H1 (cell line): ENCODE results near the gene SCD. TPM values are rescaled to one million over a fixed set of nuclear protein-coding genes. Genes with fewer than 3 reads are reported as not detected.

Source experiments
- CTCF ChIA-PET: fragments of 300-600 bp; sonication (Branson Sonifier 250); formaldehyde crosslinking; loops from one replicate; lab custom pipeline; 2021; ENCODE audit not compliant: partially characterized antibody; lab: Charles Lee
- POLR2A ChIA-PET: fragments of 300-600 bp; sonication (Branson Sonifier 250); formaldehyde crosslinking; loops from one replicate; lab custom pipeline; 2021; ENCODE audit warnings: inconsistent platforms; ENCODE audit not compliant: partially characterized antibody; lab: Charles Lee
- DNase-seq, 2 experiments: peaks; one replicate each; pipeline versions ENCODE4 v3.0.0 to v3.0.0-alpha.2; 2010 to 2022; ENCODE audit warnings: low spot score in 2 of 2, low read depth in 1 of 2, mixed read lengths in 1 of 2
- FAIRE-seq: peaks from 2 replicates; lab custom pipeline; 2011; peaks lifted over from hg19 to GRCh38; lab: Jason Lieb, UNC
- H2AFZ ChIP-seq: 2 replicates; pipeline ENCODE4 v1.8.1; 2012; ENCODE audit warnings: low read length, inconsistent platforms
- H2AK5ac ChIP-seq: 2 replicates; pipeline ENCODE4 v1.6.1; 2013; ENCODE audit warnings: low read depth, low read length
- H2BK120ac ChIP-seq: replicated peaks from 2 replicates; pipeline ENCODE3; 2013; ENCODE audit warnings: low read depth, low read length, inconsistent platforms
- H2BK12ac ChIP-seq: 2 replicates; pipeline ENCODE4 v1.6.1; 2013; ENCODE audit warnings: low read depth, low read length
- H2BK15ac ChIP-seq: 2 replicates; pipeline ENCODE4 v1.6.1; 2013; ENCODE audit warnings: low read length
- H2BK20ac ChIP-seq: 2 replicates; pipeline ENCODE4 v1.6.1; 2013; ENCODE audit warnings: low read length
- H2BK5ac ChIP-seq: 2 replicates; pipeline ENCODE4 v1.6.1; 2013; ENCODE audit warnings: low read depth, low read length
- H3K14ac ChIP-seq: 2 replicates; pipeline ENCODE4 v1.6.1; 2013; ENCODE audit warnings: inconsistent platforms; ENCODE audit not compliant: insufficient read length
- H3K18ac ChIP-seq: 2 replicates; pipeline ENCODE4 v1.6.1; 2013; ENCODE audit warnings: low read length; ENCODE audit errors: extremely low read depth
- H3K23ac ChIP-seq: 2 replicates; pipeline ENCODE4 v1.6.1; 2013; ENCODE audit warnings: inconsistent platforms; ENCODE audit not compliant: insufficient read length
- H3K23me2 ChIP-seq: 2 replicates; pipeline ENCODE4 v1.6.1; 2013; ENCODE audit warnings: low read depth, low read length
- H3K27ac ChIP-seq: 2 replicates; pipeline ENCODE4 v1.6.1; 2011; ENCODE audit warnings: low read depth, low read length, inconsistent platforms
- H3K27me3 ChIP-seq, 4 experiments: replicated peaks in 1 of 4; 1 replicate in 1 of 4; 2 replicates in 3 of 4; pipeline versions ENCODE4 v1.6.1 to v1.8.1; 2011 to 2013; ENCODE audit warnings: low read length in 3 of 4, mild to moderate bottlenecking in 3 of 4, inconsistent platforms in 2 of 4, mixed read lengths in 2 of 4, moderate library complexity in 1 of 4; ENCODE audit not compliant: control insufficient read depth in 3 of 4, insufficient read depth in 3 of 4; ENCODE audit errors: extremely low read depth in 1 of 4
- H3K36me3 ChIP-seq, 4 experiments: 2 replicates each; pipeline versions ENCODE4 v1.6.1 to v1.8.1; 2011 to 2013; ENCODE audit warnings: mild to moderate bottlenecking in 4 of 4, low read length in 3 of 4, moderate library complexity in 2 of 4, control low read depth in 1 of 4, inconsistent platforms in 1 of 4; ENCODE audit not compliant: insufficient read depth in 4 of 4, control insufficient read depth in 2 of 4
- H3K4ac ChIP-seq: replicated peaks from 2 replicates; pipeline ENCODE3; 2013; ENCODE audit warnings: low read length, low read depth, mixed read lengths, inconsistent platforms; ENCODE audit not compliant: insufficient read length
- H3K4me1 ChIP-seq, 4 experiments: replicated peaks in 1 of 4; 1 replicate in 1 of 4; 2 replicates in 3 of 4; pipeline versions ENCODE4 v1.6.1 to v1.8.1; 2011 to 2013; ENCODE audit warnings: low read length in 3 of 4, inconsistent platforms in 2 of 4, mixed read lengths in 1 of 4; ENCODE audit not compliant: insufficient read depth in 4 of 4, control insufficient read depth in 3 of 4
- H3K4me2 ChIP-seq, 2 experiments: 2 replicates each; pipeline versions ENCODE4 v1.6.1 to v1.8.1; 2011 to 2013; ENCODE audit warnings: low read depth in 2 of 2, low read length in 2 of 2, control low read depth in 1 of 2, inconsistent platforms in 1 of 2, mild to moderate bottlenecking in 1 of 2; ENCODE audit not compliant: insufficient read depth in 1 of 2
- H3K4me3 ChIP-seq, 4 experiments: fragments of 200-600, 300-600 bp in 1 of 4; sonication (generic), shearing (Covaris generic), sonication (Bioruptor Twin) in 1 of 4; 2 replicates each; pipeline versions ENCODE4 v1.5.1 to v1.8.1; 2011 to 2016; ENCODE audit warnings: low read length in 4 of 4, low read depth in 3 of 4, control low read depth in 2 of 4, inconsistent platforms in 2 of 4, mild to moderate bottlenecking in 2 of 4, mixed read lengths in 1 of 4, moderate library complexity in 1 of 4; ENCODE audit not compliant: insufficient read depth in 2 of 4; ENCODE audit errors: extremely low read depth in 1 of 4
- H3K56ac ChIP-seq: replicated peaks from 2 replicates; pipeline ENCODE3; 2013; ENCODE audit warnings: low read depth, mild to moderate bottlenecking, mixed read lengths, low read length, inconsistent platforms; ENCODE audit not compliant: insufficient read length
- H3K79me1 ChIP-seq: 2 replicates; pipeline ENCODE4 v1.6.1; 2013; ENCODE audit warnings: low read depth, low read length, control low read depth
- H3K79me2 ChIP-seq, 2 experiments: 2 replicates each; pipeline versions ENCODE4 v1.6.1 to v1.8.1; 2012 to 2013; ENCODE audit warnings: low read length in 2 of 2, mild to moderate bottlenecking in 2 of 2, inconsistent platforms in 1 of 2; ENCODE audit not compliant: insufficient read depth in 2 of 2, control insufficient read depth in 1 of 2
- H3K9ac ChIP-seq, 4 experiments: replicated peaks in 1 of 4; 1 replicate in 1 of 4; 2 replicates in 3 of 4; pipeline versions ENCODE4 v1.6.1 to v1.8.1; 2011 to 2013; ENCODE audit warnings: low read depth in 3 of 4, low read length in 3 of 4, control low read depth in 2 of 4, mild to moderate bottlenecking in 2 of 4, moderate library complexity in 2 of 4, inconsistent platforms in 1 of 4; ENCODE audit errors: extremely low read depth in 1 of 4
- H3K9me3 ChIP-seq, 2 experiments: 2 replicates each; pipeline versions ENCODE4 v1.6.1 to v1.8.1; 2012 to 2013; ENCODE audit warnings: mild to moderate bottlenecking in 2 of 2, moderate library complexity in 2 of 2, control low read depth in 1 of 2, inconsistent platforms in 1 of 2, low read depth in 1 of 2, low read length in 1 of 2, mixed read lengths in 1 of 2; ENCODE audit not compliant: insufficient read depth in 2 of 2
- H4K20me1 ChIP-seq, 2 experiments: replicated peaks in 1 of 2; 2 replicates each; pipeline versions ENCODE3 to v1.8.1; 2011 to 2013; ENCODE audit warnings: inconsistent platforms in 2 of 2, low read length in 2 of 2, mild to moderate bottlenecking in 1 of 2; ENCODE audit not compliant: insufficient read depth in 2 of 2, control insufficient read depth in 1 of 2
- H4K5ac ChIP-seq: 2 replicates; pipeline ENCODE4 v1.6.1; 2013; ENCODE audit warnings: low read length, low read depth, mixed read lengths, inconsistent platforms; ENCODE audit not compliant: insufficient read length
- H4K8ac ChIP-seq: 2 replicates; pipeline ENCODE4 v1.8.0; 2013; ENCODE audit warnings: mild to moderate bottlenecking, moderate library complexity, low read length, inconsistent platforms; ENCODE audit not compliant: insufficient read depth; ENCODE audit errors: extremely low read depth
- H4K91ac ChIP-seq: replicated peaks from 2 replicates; pipeline ENCODE3; 2013; ENCODE audit warnings: low read length, mixed read lengths, inconsistent platforms; ENCODE audit not compliant: insufficient read length
- BCL11A ChIP-seq, 2 experiments: IDR thresholded peaks; one replicate each; pipeline ENCODE4 v1.6.1; 2011; ENCODE audit warnings: low read depth in 2 of 2, low read length in 2 of 2, mild to moderate bottlenecking in 2 of 2
- GTF2F1 ChIP-seq: IDR thresholded peaks from 2 replicates; pipeline ENCODE4 v1.6.1; 2012; ENCODE audit warnings: low read depth, low read length, improper control_type of control experiment, borderline replicate concordance
- MAFK ChIP-seq: IDR thresholded peaks from 2 replicates; pipeline ENCODE4 v1.6.1; 2012; ENCODE audit warnings: low read depth, mild to moderate bottlenecking, improper control_type of control experiment, low read length
- PHF8 ChIP-seq: fragments of 200-600 bp; sonication (generic); conservative IDR thresholded peaks from 2 replicates; pipeline ENCODE4 v1.7.1; 2012; ENCODE audit warnings: low read depth, mild to moderate bottlenecking, inconsistent platforms, low read length, moderate library complexity
- RNF2 ChIP-seq: fragments of 200-900, 300-1000 bp; sonication (generic); IDR thresholded peaks from 2 replicates; pipeline ENCODE4 v1.7.1; 2016; ENCODE audit warnings: borderline replicate concordance, low read depth, mild to moderate bottlenecking, antibody characterized with exemption, low read length; ENCODE audit not compliant: poor library complexity, severe bottlenecking; ENCODE audit errors: missing control alignments
- SP1 ChIP-seq: IDR thresholded peaks from 2 replicates; pipeline ENCODE4 v1.6.1; 2011; ENCODE audit warnings: low read depth, low read length
- SP2 ChIP-seq: IDR thresholded peaks from 2 replicates; pipeline ENCODE4 v1.6.1; 2012; ENCODE audit warnings: mild to moderate bottlenecking, low read length, inconsistent platforms
- SP4 ChIP-seq: IDR thresholded peaks from 2 replicates; pipeline ENCODE4 v1.6.1; 2012; ENCODE audit warnings: low read length, inconsistent platforms
- SRF ChIP-seq: IDR thresholded peaks from 2 replicates; pipeline ENCODE4 v1.6.1; 2011; ENCODE audit warnings: mild to moderate bottlenecking, low read depth, low read length, moderate library complexity
- TCF12 ChIP-seq: IDR thresholded peaks from 2 replicates; pipeline ENCODE4 v1.6.1; 2011; ENCODE audit warnings: low read depth, mild to moderate bottlenecking, low read length
- TEAD4 ChIP-seq: IDR thresholded peaks from 2 replicates; pipeline ENCODE4 v1.6.1; 2012; ENCODE audit warnings: low read depth, low read length, inconsistent platforms, mixed read lengths
- WGBS, 2 experiments: shearing (Covaris generic) in 1 of 2; methylation state at CpG; one replicate each; pipeline versions ENCODE4 v1.1.6 to v1.1.7; 2013 to 2015; ENCODE audit warnings: low lambda C conversion rate in 2 of 2, mixed read lengths in 2 of 2, inconsistent platforms in 1 of 2, low coverage in 1 of 2, missing lambda C conversion rate in 1 of 2; ENCODE audit not compliant: insufficient replicate concordance in 2 of 2, insufficient coverage in 1 of 2, insufficient read length in 1 of 2; ENCODE audit errors: extremely low coverage in 1 of 2, missing lambda C conversion rate in 1 of 2; 5-methylcytosine and 5-hydroxymethylcytosine counted together
- polyA plus RNA-seq, 7 experiments: library from polyadenylated mRNA; depleted of rRNA in 3 of 7; stranded (reverse) in 5 of 7; unstranded in 2 of 7; fragments of >200 nt in 5 of 7; fragments of 200-250 nt in 2 of 7; gene quantifications; 1 replicate in 5 of 7; 2 replicates in 1 of 7; 4 replicates in 1 of 7; pipeline versions ENCODE4 v1.2.1 to v1.2.3, GENCODE V29; 2011 to 2013; ENCODE audit warnings: missing spikeins in 2 of 7, mixed read lengths in 2 of 7
- total RNA-seq: library from RNA; stranded (reverse); fragmentation: NEBNext Ultra II Directional; extraction: Animal tissue kit (Norgen Biotek cat#: 25700); gene quantifications from 2 replicates; pipeline ENCODE4 v1.2.1, GENCODE V29; 2021
- TF ChIP-seq, protein P1 (sequence below), 3 experiments: IDR thresholded peaks; 1 replicate in 2 of 3; 2 replicates in 1 of 3; pipeline versions ENCODE4 v1.5.1 to v1.6.1; 2011; ENCODE audit warnings: low read length in 3 of 3, mild to moderate bottlenecking in 3 of 3, inconsistent platforms in 2 of 3, low read depth in 1 of 3, moderate library complexity in 1 of 3; ENCODE audit not compliant: insufficient read depth in 1 of 3; ENCODE audit errors: control extremely low read depth in 1 of 3

Gene SCD
- total and polyA plus RNA-seq, 2 of the 8 experiments (the other 6 are each of a cell fraction or from before 2014, with no cell fraction given): 397 to 621 TPM

DNA sequence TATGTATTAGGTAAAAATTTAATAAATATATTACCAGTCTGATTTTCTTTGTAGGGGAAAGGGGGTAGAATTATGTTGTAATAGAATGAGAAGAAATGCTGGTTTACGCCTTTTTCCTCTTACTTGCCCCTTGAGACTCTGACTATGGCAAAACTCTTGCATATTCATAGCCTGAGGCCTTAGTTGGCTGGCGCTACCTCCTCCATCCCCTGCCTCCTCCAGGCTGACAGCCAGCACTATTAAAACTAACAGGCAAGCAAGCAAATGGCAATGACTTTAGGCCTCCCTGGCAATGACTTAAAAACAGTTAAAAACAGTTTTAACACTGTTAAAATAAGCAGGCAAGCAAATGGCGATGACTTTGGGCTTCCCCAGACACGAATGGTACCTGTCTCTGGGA lies 31.4 kb upstream of the SCD start:
- Histone ChIP-seq H2BK5ac (no peak overlapping the region), H3K4me3 (no peak overlapping the region), H3K23ac (no peak overlapping the region), H4K91ac (no peak overlapping the region), H2BK12ac (no peak overlapping the region), H3K79me2 (no peaks in the 10 kb centered on the region), H3K27me3 (no peaks in the 10 kb centered on the region; a peak in 1 of 7 replicates), H2AK5ac (no peak overlapping the region), H3K4me1 (no peaks in the 10 kb centered on the region), H2BK120ac (no peak overlapping the region), H4K20me1 (no peaks in the 10 kb centered on the region), H2BK20ac (no peak overlapping the region), H3K79me1 (no peaks in the 10 kb centered on the region), H3K18ac (no peak overlapping the region), H3K9me3 (no peaks in the 10 kb centered on the region), H3K9ac (no peak overlapping the region), H3K4ac (no peak overlapping the region), H3K23me2 (no peaks in the 10 kb centered on the region), H4K5ac (no peak overlapping the region), H3K27ac (no peak overlapping the region), H3K56ac (no peak overlapping the region), H3K4me2 (no peak overlapping the region), H2BK15ac (no peak overlapping the region), H3K14ac (no peak overlapping the region), H3K36me3 (no peaks in the 10 kb centered on the region), H4K8ac (no peak overlapping the region), H2AFZ (0 out of 2 replicates have a peak overlapping the region, but pooled peaks have one; percentile 40)
- ChIA-PET CTCF (interaction anchor here (2.9 kb wide), 1 partner anchor 11 kb away, joined by 12 read pairs; no protein-coding TSS in a partner anchor), POLR2A (interaction anchor here (0.8 kb wide), 1 partner anchor 15 kb away, joined by 4 read pairs; no protein-coding TSS in a partner anchor)
- 79% methylated on average over 4 of the region's 4 CpGs; no CpG with 5 or more reads in 1 of the 2 experiments for WGBS, 2 experiments
- no peak for DNase-seq
- FAIRE-seq: no peak
- TF ChIP-seq SRF: no peak
- no peak for TF ChIP-seq GTF2F1
- no peak for TF ChIP-seq SP2
- no peak for TF ChIP-seq PHF8
- no peak for TF ChIP-seq SP1
- TF ChIP-seq SP4: no peak
- TF ChIP-seq, protein P1, sequence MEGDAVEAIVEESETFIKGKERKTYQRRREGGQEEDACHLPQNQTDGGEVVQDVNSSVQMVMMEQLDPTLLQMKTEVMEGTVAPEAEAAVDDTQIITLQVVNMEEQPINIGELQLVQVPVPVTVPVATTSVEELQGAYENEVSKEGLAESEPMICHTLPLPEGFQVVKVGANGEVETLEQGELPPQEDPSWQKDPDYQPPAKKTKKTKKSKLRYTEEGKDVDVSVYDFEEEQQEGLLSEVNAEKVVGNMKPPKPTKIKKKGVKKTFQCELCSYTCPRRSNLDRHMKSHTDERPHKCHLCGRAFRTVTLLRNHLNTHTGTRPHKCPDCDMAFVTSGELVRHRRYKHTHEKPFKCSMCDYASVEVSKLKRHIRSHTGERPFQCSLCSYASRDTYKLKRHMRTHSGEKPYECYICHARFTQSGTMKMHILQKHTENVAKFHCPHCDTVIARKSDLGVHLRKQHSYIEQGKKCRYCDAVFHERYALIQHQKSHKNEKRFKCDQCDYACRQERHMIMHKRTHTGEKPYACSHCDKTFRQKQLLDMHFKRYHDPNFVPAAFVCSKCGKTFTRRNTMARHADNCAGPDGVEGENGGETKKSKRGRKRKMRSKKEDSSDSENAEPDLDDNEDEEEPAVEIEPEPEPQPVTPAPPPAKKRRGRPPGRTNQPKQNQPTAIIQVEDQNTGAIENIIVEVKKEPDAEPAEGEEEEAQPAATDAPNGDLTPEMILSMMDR (IDR thresholded peaks at IDR 0.05; ENCODE audit: control extremely low read depth in 1 of 3, insufficient read depth in 1 of 3, low read depth in 1 of 3, low read length in 3 of 3): no peak
- TF ChIP-seq TEAD4: no peak
- no peak for TF ChIP-seq TCF12
- TF ChIP-seq RNF2: no peak
- no peak for TF ChIP-seq MAFK
- TF ChIP-seq BCL11A (IDR thresholded peaks at IDR 0.05; ENCODE audit: low read depth in 2 of 2, low read length in 2 of 2): no peak
